Measurements from ENCODE around the gene ATP13A2.

ATP13A2 gene

GRCh38 chr1:16975838-16976237, 35.9 kb downstream of the ATP13A2 start:
- TF ChIP-seq USF1 (IDR thresholded peaks at IDR 0.05) = no peak
- TF ChIP-seq CEBPB (IDR thresholded peaks at IDR 0.05) = no peak
- no peak for TF ChIP-seq EP300 (IDR thresholded peaks at IDR 0.05; ENCODE audit: borderline replicate concordance)
- TF ChIP-seq CREB1 (IDR thresholded peaks at IDR 0.05; ENCODE audit: low read depth) = no peak
- TF ChIP-seq ZBTB7A (IDR thresholded peaks at IDR 0.05; ENCODE audit: low read depth) = no peak
- no peak for TF ChIP-seq RAD21 (IDR thresholded peaks at IDR 0.05; ENCODE audit: low read depth)
- no peak for TF ChIP-seq EGR1 (IDR thresholded peaks at IDR 0.05)
- no peak for TF ChIP-seq TAF1 (IDR thresholded peaks at IDR 0.05; ENCODE audit: low read depth)
- no peak for TF ChIP-seq FOXM1 (IDR thresholded peaks at IDR 0.05; ENCODE audit: borderline replicate concordance, low read depth)
- no peak for TF ChIP-seq NFIC (IDR thresholded peaks at IDR 0.05)
- TF ChIP-seq YY1 (IDR thresholded peaks at IDR 0.05; ENCODE audit: low read depth) = no peak
- TF ChIP-seq TEAD4 (IDR thresholded peaks at IDR 0.05) = no peak
- TF ChIP-seq MAX (IDR thresholded peaks at IDR 0.05) = no peak
- TF ChIP-seq REST (IDR thresholded peaks at IDR 0.05; ENCODE audit: low read depth) = no peak
- no peak for TF ChIP-seq TCF12 (IDR thresholded peaks at IDR 0.05; ENCODE audit: low read depth)

- TF ChIP-seq NFIC (IDR thresholded peaks at IDR 0.05) (no peak), EGR1 (IDR thresholded peaks at IDR 0.05) (no peak), TAF1 (IDR thresholded peaks at IDR 0.05; ENCODE audit: low read depth) (no peak), CEBPB (IDR thresholded peaks at IDR 0.05) (no peak), MAX (IDR thresholded peaks at IDR 0.05) (no peak)
Observed at GRCh38 chr1:16975211-16975610, 36.5 kb downstream of the ATP13A2 start.

- TF ChIP-seq USF1 (IDR thresholded peaks at IDR 0.05) = no peak
- no peak for TF ChIP-seq MAX (IDR thresholded peaks at IDR 0.05)
- TF ChIP-seq TCF12 (IDR thresholded peaks at IDR 0.05; ENCODE audit: low read depth) = no peak
- no peak for TF ChIP-seq EGR1 (IDR thresholded peaks at IDR 0.05)
- no peak for TF ChIP-seq NFIC (IDR thresholded peaks at IDR 0.05)
- no peak for TF ChIP-seq TEAD4 (IDR thresholded peaks at IDR 0.05)
- TF ChIP-seq RAD21 (IDR thresholded peaks at IDR 0.05; ENCODE audit: low read depth) = no peak
- TF ChIP-seq CEBPB (IDR thresholded peaks at IDR 0.05) = no peak
- TF ChIP-seq EP300 (IDR thresholded peaks at IDR 0.05; ENCODE audit: borderline replicate concordance) = no peak
- TF ChIP-seq REST (IDR thresholded peaks at IDR 0.05; ENCODE audit: low read depth) = no peak
- no peak for TF ChIP-seq CREB1 (IDR thresholded peaks at IDR 0.05; ENCODE audit: low read depth)
- no peak for TF ChIP-seq TAF1 (IDR thresholded peaks at IDR 0.05; ENCODE audit: low read depth)
- TF ChIP-seq ZBTB7A (IDR thresholded peaks at IDR 0.05; ENCODE audit: low read depth) = no peak
- no peak for TF ChIP-seq FOXM1 (IDR thresholded peaks at IDR 0.05; ENCODE audit: borderline replicate concordance, low read depth)
- TF ChIP-seq YY1 (IDR thresholded peaks at IDR 0.05; ENCODE audit: low read depth) = no peak
Observed at GRCh38 chr1:16973215-16973614, 38.5 kb downstream of the ATP13A2 start.

- TF ChIP-seq CEBPB (IDR thresholded peaks at IDR 0.05) (no peak), TEAD4 (IDR thresholded peaks at IDR 0.05) (no peak), REST (IDR thresholded peaks at IDR 0.05; ENCODE audit: low read depth) (no peak), NFIC (IDR thresholded peaks at IDR 0.05) (no peak), TCF12 (IDR thresholded peaks at IDR 0.05; ENCODE audit: low read depth) (no peak)
Observed at GRCh38 chr1:16972189-16972895, 39.4 kb downstream of the ATP13A2 start.
